Measurements from ENCODE around the gene TPM3. TPM values are rescaled to one million over a fixed set of nuclear protein-coding genes. Genes with fewer than 3 reads are reported as not detected.
A peak's percentile ranks its signal among the peaks of the same experiment; 100 is the strongest.

The TPM3 gene
- total RNA-seq, 4 donors from 2014 or later = 208 to 434 (median 324) TPM

DNA sequence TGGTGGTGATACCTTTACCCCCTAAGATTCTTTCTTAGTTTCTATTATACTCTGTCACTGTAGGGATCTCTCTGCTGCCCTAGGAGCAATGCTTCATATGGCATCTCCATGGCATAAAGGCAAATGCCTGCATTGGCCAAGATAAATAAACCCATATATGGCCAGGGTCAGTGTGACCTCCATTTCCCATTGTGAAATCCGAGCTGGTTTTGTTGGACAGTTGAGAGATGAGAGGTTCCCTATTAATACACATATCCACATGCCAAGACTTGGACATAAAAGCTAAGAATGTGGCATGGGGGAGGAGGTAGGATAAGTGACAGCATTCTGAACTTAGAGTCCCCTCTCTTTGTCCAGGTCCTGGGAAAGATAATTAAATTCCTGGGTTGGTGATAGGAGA is 1.4 kb downstream of the TPM3 start:
- intact Hi-C loops (cut with DNase I; ENCODE audit: low total_unique reads) = loop anchor here (10.0 kb wide), 1 partner anchor 1994 kb away; no protein-coding TSS in a partner anchor
- H3K4me3 ChIP-seq = no peak overlapping the region
- in situ Hi-C loops (cut with MboI; ENCODE audit: low pct_ligation_motif_present in 1 of 4, low pct_unique_long_range_greater_than_20kb in 1 of 4, low sequenced_read_pairs in 3 of 4) = loop anchor here in 2 of 4 donors (10.0 kb wide), 2 partner anchors 74 to 84 kb away; partner anchors contain the start of gene HAX1 (in 1 of the 2)
- no peaks in the 10 kb centered on the region for H3K9me3 ChIP-seq
- WGBS, 2 donors (ENCODE audit: low coverage in 1 of 2) = 29% methylated on average over 1 of the region's 1 CpG; no CpG with 5 or more reads in 1 of the 2 donors
- H3K36me3 ChIP-seq = no peaks in the 10 kb centered on the region
- peaks cover 18% of the 10 kb centered on the region for H3K27me3 ChIP-seq
- no peak for TF ChIP-seq POLR2AphosphoS5 (IDR thresholded peaks at IDR 0.05)
- no peak for TF ChIP-seq POLR2A (IDR thresholded peaks at IDR 0.05)
- TF ChIP-seq EP300 (IDR thresholded peaks at IDR 0.05; ENCODE audit: low read depth) = no peak
- TF ChIP-seq, protein P1, sequence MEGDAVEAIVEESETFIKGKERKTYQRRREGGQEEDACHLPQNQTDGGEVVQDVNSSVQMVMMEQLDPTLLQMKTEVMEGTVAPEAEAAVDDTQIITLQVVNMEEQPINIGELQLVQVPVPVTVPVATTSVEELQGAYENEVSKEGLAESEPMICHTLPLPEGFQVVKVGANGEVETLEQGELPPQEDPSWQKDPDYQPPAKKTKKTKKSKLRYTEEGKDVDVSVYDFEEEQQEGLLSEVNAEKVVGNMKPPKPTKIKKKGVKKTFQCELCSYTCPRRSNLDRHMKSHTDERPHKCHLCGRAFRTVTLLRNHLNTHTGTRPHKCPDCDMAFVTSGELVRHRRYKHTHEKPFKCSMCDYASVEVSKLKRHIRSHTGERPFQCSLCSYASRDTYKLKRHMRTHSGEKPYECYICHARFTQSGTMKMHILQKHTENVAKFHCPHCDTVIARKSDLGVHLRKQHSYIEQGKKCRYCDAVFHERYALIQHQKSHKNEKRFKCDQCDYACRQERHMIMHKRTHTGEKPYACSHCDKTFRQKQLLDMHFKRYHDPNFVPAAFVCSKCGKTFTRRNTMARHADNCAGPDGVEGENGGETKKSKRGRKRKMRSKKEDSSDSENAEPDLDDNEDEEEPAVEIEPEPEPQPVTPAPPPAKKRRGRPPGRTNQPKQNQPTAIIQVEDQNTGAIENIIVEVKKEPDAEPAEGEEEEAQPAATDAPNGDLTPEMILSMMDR (IDR thresholded peaks at IDR 0.05) = no peak
- DNase-seq = no peak
- H3K4me1 ChIP-seq = no peaks in the 10 kb centered on the region
- no peak overlapping the region for H3K27ac ChIP-seq

DNA sequence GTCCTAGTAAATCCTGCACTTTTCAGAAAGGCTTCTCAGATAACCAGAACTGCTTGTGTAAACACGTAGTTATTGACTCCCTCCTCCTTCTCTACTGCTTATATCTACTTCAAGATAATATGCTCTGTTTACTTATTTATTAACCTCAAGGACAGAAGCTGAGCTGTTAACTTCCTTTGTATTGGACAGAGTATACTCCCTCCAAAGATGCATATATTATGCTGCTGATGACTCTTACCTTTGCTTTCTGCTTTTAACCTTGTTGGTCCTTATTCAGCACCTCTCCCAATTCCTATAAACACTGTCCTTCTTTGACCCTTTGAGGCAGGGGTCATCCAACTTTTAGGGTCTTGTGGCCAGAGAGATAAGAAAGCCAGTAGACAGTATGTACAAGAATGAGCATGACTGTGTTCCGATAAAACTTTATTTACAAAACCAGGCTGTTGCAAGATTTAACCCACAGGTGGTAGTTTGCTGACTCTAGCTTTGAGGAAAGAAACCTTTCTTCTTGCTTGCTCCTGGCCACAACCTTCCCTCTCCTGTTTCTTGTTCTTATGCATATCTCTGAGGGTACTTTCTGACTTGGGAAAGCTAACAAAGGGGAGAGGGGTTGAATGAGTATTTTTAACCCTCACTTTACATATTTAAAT is 4.9 kb downstream of the TPM3 start:
- WGBS, 2 donors (ENCODE audit: low coverage in 1 of 2) = 35 to 36% methylated on average over 2 of the region's 2 CpGs
- Histone ChIP-seq H3K9me3 (no peaks in the 10 kb centered on the region), H3K36me3 (no peaks in the 10 kb centered on the region), H3K4me1 (peaks cover 1 to 9% (median 4%) of the 10 kb centered on the region in 4 donors), H3K27me3 (peaks cover 5% of the 10 kb centered on the region), H3K4me3 (no peak overlapping the region), H3K27ac (no peak overlapping the region)
- TF ChIP-seq, protein P1 (IDR thresholded peaks at IDR 0.05) = no peak
- TF ChIP-seq POLR2AphosphoS5 (IDR thresholded peaks at IDR 0.05) (no peak), EP300 (IDR thresholded peaks at IDR 0.05; ENCODE audit: low read depth) (no peak), POLR2A (IDR thresholded peaks at IDR 0.05) (no peak)
- intact Hi-C loops (cut with DNase I; ENCODE audit: low total_unique reads) = no loop called here
- in situ Hi-C loops (cut with MboI; ENCODE audit: low pct_ligation_motif_present in 1 of 4, low pct_unique_long_range_greater_than_20kb in 1 of 4, low sequenced_read_pairs in 3 of 4) = no loop called here
- DNase-seq = no peak

DNA sequence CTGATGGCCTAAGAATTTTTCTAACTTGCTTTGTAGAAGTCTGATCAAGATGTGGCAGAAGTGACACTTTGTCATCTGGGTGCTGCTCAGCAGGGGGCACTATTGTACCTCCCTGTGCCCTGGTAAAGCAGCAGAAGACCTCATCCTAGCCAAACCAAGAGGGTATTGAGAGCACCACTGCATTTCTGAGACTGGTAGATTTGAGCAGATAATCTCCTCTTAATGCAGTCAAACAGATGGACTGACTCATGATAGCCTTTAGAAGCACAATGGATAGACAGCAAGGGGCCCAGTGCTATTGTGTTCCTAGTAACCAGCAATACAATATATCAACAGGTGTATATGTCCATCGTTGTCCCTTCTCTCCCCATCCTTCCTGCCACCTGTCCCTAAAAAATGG is 5.7 kb downstream of the TPM3 start:
- in situ Hi-C loops (cut with MboI; ENCODE audit: low pct_ligation_motif_present in 1 of 4, low pct_unique_long_range_greater_than_20kb in 1 of 4, low sequenced_read_pairs in 3 of 4) (no loop called here), intact Hi-C loops (cut with DNase I; ENCODE audit: low total_unique reads) (no loop called here)
- H3K27ac ChIP-seq = no peak overlapping the region
- no peaks in the 10 kb centered on the region for H3K27me3 ChIP-seq
- no peaks in the 10 kb centered on the region for H3K9me3 ChIP-seq
- peak; percentile 68 for DNase-seq
- TF ChIP-seq EP300 (IDR thresholded peaks at IDR 0.05; ENCODE audit: low read depth) (no peak), POLR2AphosphoS5 (IDR thresholded peaks at IDR 0.05) (no peak), POLR2A (IDR thresholded peaks at IDR 0.05) (no peak)
- TF ChIP-seq, protein P1 (IDR thresholded peaks at IDR 0.05) = peak; percentile 34 to 39 (median 38)
- H3K4me1 ChIP-seq = peaks cover 9 to 17% (median 11%) of the 10 kb centered on the region in 4 donors
- no peaks in the 10 kb centered on the region for H3K36me3 ChIP-seq
- H3K4me3 ChIP-seq = no peak overlapping the region
- 38 to 71% methylated on average over 1 of the region's 1 CpG for WGBS, 2 donors (ENCODE audit: low coverage in 1 of 2)

DNA sequence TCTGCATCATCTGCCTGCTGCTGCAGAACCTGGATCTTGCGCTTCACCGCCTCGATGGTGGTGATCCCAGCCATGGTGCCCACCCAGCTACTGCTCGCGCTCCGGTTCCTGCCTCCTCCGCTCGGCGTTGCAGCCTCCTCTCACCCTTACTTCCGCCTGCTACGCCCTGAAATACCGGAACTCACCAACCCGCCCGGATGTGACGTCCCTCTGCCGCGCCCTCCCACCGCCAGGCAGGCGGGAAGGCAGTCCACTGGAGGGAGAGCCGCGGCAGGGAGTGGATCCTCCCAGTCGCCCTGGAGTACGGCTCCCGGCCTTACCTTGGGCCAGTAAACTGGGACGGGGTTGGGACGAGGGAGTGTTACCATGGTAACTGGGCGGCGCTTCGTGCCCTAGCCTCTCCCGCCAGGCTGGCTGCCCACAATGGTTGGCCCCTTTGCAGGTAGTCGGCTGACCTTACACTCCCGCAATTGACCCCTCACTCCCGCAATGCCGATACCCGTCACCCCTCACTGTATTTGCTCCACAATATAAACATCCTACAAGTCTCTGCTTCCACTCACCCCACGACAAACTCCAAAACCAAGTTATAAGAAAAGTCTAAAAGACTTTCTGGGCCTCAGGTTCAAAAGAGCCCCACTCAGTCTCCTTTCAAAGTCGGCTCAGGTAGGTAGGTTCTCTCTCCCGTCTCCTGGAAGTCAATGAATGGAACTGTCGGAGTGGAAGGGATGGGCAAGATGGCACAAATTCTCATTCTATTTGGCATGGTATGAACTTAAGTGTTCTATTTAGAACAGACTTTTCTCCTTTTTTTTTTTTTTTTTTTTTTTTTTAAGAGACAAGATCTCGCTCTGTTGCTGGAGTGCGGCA is 8.6 kb downstream of the TPM3 start:
- H3K36me3 ChIP-seq = peaks cover 0 to 7% (median 0%) of the 10 kb centered on the region in 4 donors
- in situ Hi-C loops (cut with MboI; ENCODE audit: low pct_ligation_motif_present in 1 of 4, low pct_unique_long_range_greater_than_20kb in 1 of 4, low sequenced_read_pairs in 3 of 4) = no loop called here
- H3K9me3 ChIP-seq = no peaks in the 10 kb centered on the region
- TF ChIP-seq, protein P1 (IDR thresholded peaks at IDR 0.05) = peak in 2 of 5 experiments; percentile 8 to 54
- TF ChIP-seq EP300 (IDR thresholded peaks at IDR 0.05; ENCODE audit: low read depth) (peak; percentile 58), POLR2A (IDR thresholded peaks at IDR 0.05) (peak; percentile 100), POLR2AphosphoS5 (IDR thresholded peaks at IDR 0.05) (peak; percentile 100)
- peak; percentile 99 for DNase-seq
- peak overlapping the region; percentile 95 to 97 (median 96) for H3K27ac ChIP-seq
- intact Hi-C loops (cut with DNase I; ENCODE audit: low total_unique reads) = no loop called here
- no peaks in the 10 kb centered on the region for H3K27me3 ChIP-seq
- H3K4me3 ChIP-seq = peak overlapping the region; percentile 69 to 82 (median 74)
- peaks cover 35 to 46% (median 40%) of the 10 kb centered on the region in 4 donors for H3K4me1 ChIP-seq
- WGBS, 2 donors (ENCODE audit: low coverage in 1 of 2) = 6 to 42% methylated on average over 5 to 41 of the region's 41 CpGs

Data from transverse colon (tissue), 4 donors.